RPMI7951 (cell line): ENCODE results near the gene UQCC5. TPM values are rescaled to one million over a fixed set of nuclear protein-coding genes. Genes with fewer than 3 reads are reported as not detected.
A peak's percentile ranks its signal among the peaks of the same experiment; 100 is the strongest.

Experiments used
- DNase-seq: peaks from one replicate; pipeline ENCODE4 v3.0.0-alpha.2; 2012; ENCODE audit warnings: low read depth
- total RNA-seq: library from RNA; depleted of rRNA; stranded (reverse); fragments of >200 nt; shearing (Covaris generic); gene quantifications from 2 replicates; pipeline ENCODE4 v1.2.3, GENCODE V29; 2014

The UQCC5 gene
- total RNA-seq, 1 experiment from 2014 or later = 13.0 TPM

GRCh38 chr3:52503788-52504424 lies 32.5 kb upstream of the UQCC5 start:
- DNase-seq = no peak

- DNase-seq = no peak
Measured at GRCh38 chr3:52504977-52505376, 31.4 kb upstream of the UQCC5 start.

GRCh38 chr3:52506266-52506966 lies 30.0 kb upstream of the UQCC5 start:
- DNase-seq = no peak

- DNase-seq = peak; percentile 67
Measured at GRCh38 chr3:52507359-52507758, 29.0 kb upstream of the UQCC5 start.

- DNase-seq = no peak
Measured at GRCh38 chr3:52509753-52510328, 26.6 kb upstream of the UQCC5 start.

GRCh38 chr3:52511509-52511908 lies 24.9 kb upstream of the UQCC5 start:
- DNase-seq = no peak

GRCh38 chr3:52512105-52512504 lies 24.3 kb upstream of the UQCC5 start:
- DNase-seq = no peak

GRCh38 chr3:52512727-52513126 lies 23.7 kb upstream of the UQCC5 start:
- no peak for DNase-seq

- no peak for DNase-seq
Measured at GRCh38 chr3:52513281-52513680, 23.1 kb upstream of the UQCC5 start.

GRCh38 chr3:52514576-52514975 lies 21.8 kb upstream of the UQCC5 start:
- DNase-seq = no peak

- DNase-seq = no peak
Measured at GRCh38 chr3:52515192-52515591, 21.2 kb upstream of the UQCC5 start.

GRCh38 chr3:52516509-52517195 lies 19.8 kb upstream of the UQCC5 start:
- no peak for DNase-seq

GRCh38 chr3:52517796-52518722 lies 18.3 kb upstream of the UQCC5 start:
- DNase-seq = no peak

GRCh38 chr3:52518723-52519444 lies 17.5 kb upstream of the UQCC5 start:
- no peak for DNase-seq

- DNase-seq = no peak
Measured at GRCh38 chr3:52519445-52520140, 16.8 kb upstream of the UQCC5 start.

- no peak for DNase-seq
Measured at GRCh38 chr3:52520141-52520667, 16.2 kb upstream of the UQCC5 start.

- no peak for DNase-seq
Measured at GRCh38 chr3:52520716-52521487, 15.5 kb upstream of the UQCC5 start.

- no peak for DNase-seq
Measured at GRCh38 chr3:52521488-52521824, 14.9 kb upstream of the UQCC5 start.
